Spleen (tissue), 11 donors: Measurements from ENCODE around the gene LTN1. TPM values are rescaled to one million over a fixed set of nuclear protein-coding genes. Genes with fewer than 3 reads are reported as not detected.

ENCODE experiments used
- DNase-seq: peaks from one replicate; pipeline ENCODE4 v3.0.0-alpha.2; 2020
- H3K27ac ChIP-seq, 8 donors: fragments of 200-600 bp; sonication (generic) in 7 of 8; 1 replicate in 4 of 8; 2 replicates in 4 of 8; pipeline versions ENCODE4 v1.5.0 to v1.8.0; 2016 to 2021; ENCODE audit warnings: inconsistent platforms in 4 of 8, mild to moderate bottlenecking in 4 of 8, moderate library complexity in 1 of 8
- H3K27me3 ChIP-seq, 7 donors: fragments of 200-600 bp; sonication (generic) in 6 of 7; replicated peaks in 1 of 7; 1 replicate in 4 of 7; 2 replicates in 3 of 7; pipeline versions ENCODE4 v1.5.0 to v1.8.0; 2016 to 2021; ENCODE audit warnings: inconsistent platforms in 3 of 7, mild to moderate bottlenecking in 1 of 7
- H3K36me3 ChIP-seq, 6 donors: fragments of 200-600 bp; sonication (generic) in 5 of 6; 1 replicate in 4 of 6; 2 replicates in 2 of 6; pipeline versions ENCODE4 v1.5.0 to v1.8.0; 2016 to 2021; ENCODE audit warnings: inconsistent platforms in 2 of 6
- H3K4me1 ChIP-seq, 6 donors: fragments of 200-600 bp; sonication (generic) in 5 of 6; 1 replicate in 3 of 6; 2 replicates in 3 of 6; pipeline versions ENCODE4 v1.5.0 to v1.8.0; 2016 to 2021; ENCODE audit warnings: inconsistent platforms in 3 of 6
- H3K4me3 ChIP-seq, 8 donors: fragments of 200-600 bp; sonication (generic) in 7 of 8; 1 replicate in 4 of 8; 2 replicates in 4 of 8; pipeline versions ENCODE4 v1.5.0 to v1.8.0; 2016 to 2021; ENCODE audit warnings: inconsistent platforms in 4 of 8, mild to moderate bottlenecking in 4 of 8, moderate library complexity in 2 of 8
- H3K9me3 ChIP-seq, 8 donors: fragments of 200-600 bp; sonication (generic) in 7 of 8; 1 replicate in 4 of 8; 2 replicates in 4 of 8; pipeline versions ENCODE4 v1.5.0 to v1.8.0; 2016 to 2021; ENCODE audit warnings: inconsistent platforms in 4 of 8
- POLR2A ChIP-seq, 3 donors: fragments of 450-650 bp; IDR thresholded peaks; one replicate each; pipeline ENCODE4 v1.5.1; 2017; ENCODE audit warnings: antibody characterized with exemption in 3 of 3, mild to moderate bottlenecking in 1 of 3
- POLR2AphosphoS5 ChIP-seq, 3 donors: sonication (generic); formaldehyde crosslinking; IDR thresholded peaks; one replicate each; pipeline ENCODE4 v1.5.1; 2017; ENCODE audit warnings: antibody characterized with exemption in 3 of 3
- WGBS, 5 donors: extraction: QIAGEN DNeasy Blood & Tissue Kit in 3 of 5; methylation state at CpG; one replicate each; pipeline versions ENCODE4 v1.1.5 to v1.1.7; 2013 to 2018; 5-methylcytosine and 5-hydroxymethylcytosine counted together
- intact Hi-C: fragments of 100-400 bp; cut with DNase I; formaldehyde crosslinking; loops from one replicate; pipeline ENCODE4 v1.15.0; 2023; ENCODE audit warnings: low total_unique reads
- polyA plus RNA-seq, 3 donors: library from polyadenylated mRNA; stranded (reverse); fragments of 200-250 nt; gene quantifications; one replicate each; pipeline ENCODE4 v1.2.1, GENCODE V29; 2013
- total RNA-seq, 7 donors: library from RNA; depleted of rRNA in 3 of 7; stranded (reverse); fragments of >200 nt in 3 of 7; fragmentation: NEBNext Ultra II Directional in 4 of 7; extraction: Animal tissue kit (Norgen Biotek cat#: 25700) in 4 of 7; gene quantifications; one replicate each; pipeline versions ENCODE4 v1.1.0 to v1.2.1, GENCODE V29; 2016 to 2021
- TF ChIP-seq, protein P1 (sequence below), 11 experiments: fragments of 200-600 bp in 7 of 11; fragments of 450-650 bp in 4 of 11; sonication (generic) in 4 of 11; IDR thresholded peaks in 8 of 11; conservative IDR thresholded peaks in 3 of 11; 1 replicate in 7 of 11; 2 replicates in 4 of 11; pipeline versions ENCODE4 v1.4.0 to v1.8.0; 2016 to 2021; ENCODE audit warnings: antibody characterized with exemption in 11 of 11, inconsistent platforms in 4 of 11, mild to moderate bottlenecking in 1 of 11
- donor health status: healthy with polysubstance abuse.
- donor health status: DM: no; HTN: no; CAD: no; lungs with moderate emphysema.
- donor health status: DM: no; HTN: no; CAD: no.
- donor health status: Bipolar disorder and iron deficiency.
- donor health status: healthy.
- donor health status: DM: no; HTN: no; CAD: no.
- donor health status: DM: yes; HTN: yes; CAD: no.

Gene LTN1
- total and polyA plus RNA-seq, 10 donors = 4.6 to 37.3 (median 28.7) TPM

DNA sequence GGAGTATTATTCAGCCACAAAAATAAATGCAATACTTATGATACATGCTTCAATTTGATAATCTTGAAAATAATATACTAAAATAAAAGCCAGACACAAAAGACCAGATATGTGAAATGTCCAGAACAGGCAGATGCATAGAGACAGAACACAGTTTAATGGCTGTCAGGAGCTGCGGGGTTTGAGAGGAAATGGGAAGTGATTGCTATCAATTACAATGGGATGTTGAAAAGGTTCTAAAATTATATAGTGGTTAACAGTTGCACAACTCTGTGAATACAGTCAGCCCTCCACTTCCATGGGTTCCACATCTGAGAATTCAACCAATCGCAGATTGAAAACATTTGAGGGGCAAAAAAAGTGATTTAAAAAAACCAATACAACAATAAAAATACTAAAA is 54.0 kb downstream of the LTN1 start:
- Histone ChIP-seq H3K4me1 (peaks cover 0 to 15% (median 0%) of the 10 kb centered on the region in 6 donors), H3K36me3 (peaks cover 0 to 95% (median 70%) of the 10 kb centered on the region in 6 donors), H3K9me3 (no peaks in the 10 kb centered on the region), H3K4me3 (no peak overlapping the region), H3K27me3 (no peaks in the 10 kb centered on the region), H3K27ac (no peak overlapping the region)
- no peak for TF ChIP-seq POLR2AphosphoS5 (IDR thresholded peaks at IDR 0.05)
- TF ChIP-seq, protein P1, sequence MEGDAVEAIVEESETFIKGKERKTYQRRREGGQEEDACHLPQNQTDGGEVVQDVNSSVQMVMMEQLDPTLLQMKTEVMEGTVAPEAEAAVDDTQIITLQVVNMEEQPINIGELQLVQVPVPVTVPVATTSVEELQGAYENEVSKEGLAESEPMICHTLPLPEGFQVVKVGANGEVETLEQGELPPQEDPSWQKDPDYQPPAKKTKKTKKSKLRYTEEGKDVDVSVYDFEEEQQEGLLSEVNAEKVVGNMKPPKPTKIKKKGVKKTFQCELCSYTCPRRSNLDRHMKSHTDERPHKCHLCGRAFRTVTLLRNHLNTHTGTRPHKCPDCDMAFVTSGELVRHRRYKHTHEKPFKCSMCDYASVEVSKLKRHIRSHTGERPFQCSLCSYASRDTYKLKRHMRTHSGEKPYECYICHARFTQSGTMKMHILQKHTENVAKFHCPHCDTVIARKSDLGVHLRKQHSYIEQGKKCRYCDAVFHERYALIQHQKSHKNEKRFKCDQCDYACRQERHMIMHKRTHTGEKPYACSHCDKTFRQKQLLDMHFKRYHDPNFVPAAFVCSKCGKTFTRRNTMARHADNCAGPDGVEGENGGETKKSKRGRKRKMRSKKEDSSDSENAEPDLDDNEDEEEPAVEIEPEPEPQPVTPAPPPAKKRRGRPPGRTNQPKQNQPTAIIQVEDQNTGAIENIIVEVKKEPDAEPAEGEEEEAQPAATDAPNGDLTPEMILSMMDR (IDR thresholded peaks at IDR 0.05 in 8 of 11, conservative IDR thresholded peaks at IDR 0.05 in 3 of 11) = no peak
- TF ChIP-seq POLR2A (IDR thresholded peaks at IDR 0.05) = no peak
- DNase-seq = no peak
- intact Hi-C loops = no loop called here
- WGBS, 5 donors = 35 to 71% (median 62%) methylated on average over 2 of the region's 2 CpGs

DNA sequence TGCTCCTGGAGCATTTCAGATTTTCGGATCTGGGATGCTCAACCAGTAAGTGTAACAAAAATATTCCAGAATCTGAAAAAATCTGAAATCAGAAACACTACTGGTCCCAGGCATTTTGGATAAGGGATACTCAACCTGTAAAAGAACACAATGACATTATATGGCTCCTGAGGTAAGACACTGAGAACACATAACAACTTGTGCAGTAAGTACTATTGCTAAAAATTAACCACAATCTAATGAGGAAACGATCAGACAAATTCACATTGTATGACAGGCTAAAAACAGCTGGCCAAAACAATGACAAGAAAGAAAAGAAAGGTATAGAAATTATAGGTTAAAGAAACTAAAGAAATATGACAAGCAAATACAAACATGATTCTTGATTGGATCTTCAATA is 54.9 kb downstream of the LTN1 start:
- intact Hi-C loops = no loop called here
- WGBS, 5 donors = 64 to 90% (median 80%) methylated on average over 2 of the region's 2 CpGs

DNA sequence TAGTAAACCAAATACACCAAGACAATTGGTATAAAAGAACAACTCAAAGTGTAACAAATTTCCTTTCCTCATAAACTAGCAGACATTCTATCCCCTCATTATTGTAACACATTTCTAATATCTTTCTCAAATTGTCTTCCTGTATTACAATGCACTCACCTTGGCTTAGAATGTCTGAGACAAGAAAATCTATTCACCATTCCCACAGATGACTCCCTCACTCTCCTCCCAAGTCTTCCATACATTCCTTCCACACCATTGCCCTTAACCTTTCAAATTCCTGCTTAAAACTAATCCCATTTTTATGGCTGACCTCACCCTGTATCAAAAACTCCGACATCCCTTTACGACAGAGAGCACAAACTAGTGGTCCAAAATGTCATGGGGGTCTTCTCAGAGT is 56.0 kb downstream of the LTN1 start:
- H3K36me3 ChIP-seq = peaks cover 0 to 95% (median 63%) of the 10 kb centered on the region in 6 donors

More for the DNA sequence above, 54.9 kb downstream of the LTN1 start:
- H3K27me3 ChIP-seq = no peaks in the 10 kb centered on the region
- peaks cover 0 to 95% (median 67%) of the 10 kb centered on the region in 6 donors for H3K36me3 ChIP-seq
- H3K9me3 ChIP-seq = no peaks in the 10 kb centered on the region
- DNase-seq = no peak
- no peak overlapping the region for H3K4me3 ChIP-seq
- TF ChIP-seq POLR2AphosphoS5 (IDR thresholded peaks at IDR 0.05) = no peak
- TF ChIP-seq, protein P1 (IDR thresholded peaks at IDR 0.05 in 8 of 11, conservative IDR thresholded peaks at IDR 0.05 in 3 of 11) = no peak
- TF ChIP-seq POLR2A (IDR thresholded peaks at IDR 0.05) = no peak
- H3K27ac ChIP-seq = no peak overlapping the region
- H3K4me1 ChIP-seq = peaks cover 0 to 15% (median 0%) of the 10 kb centered on the region in 6 donors

DNA sequence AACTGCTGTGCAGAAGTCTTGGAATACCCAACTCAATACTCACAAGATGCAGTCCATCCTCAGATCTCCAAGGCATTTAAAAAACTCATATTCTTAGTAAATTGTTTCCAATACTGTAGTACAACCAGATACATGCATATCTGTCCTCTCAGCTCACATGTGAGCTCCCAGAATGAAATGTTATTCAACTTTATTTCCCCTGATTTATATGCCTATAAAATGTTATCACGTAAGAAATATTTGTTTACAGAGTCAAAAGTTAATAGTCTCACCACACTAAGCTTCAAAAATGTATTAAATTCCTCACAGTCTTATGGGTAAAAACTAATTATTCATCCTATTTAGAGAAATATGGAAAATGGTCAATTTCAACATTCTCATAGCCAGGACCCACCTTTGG is 56.6 kb downstream of the LTN1 start:
- Histone ChIP-seq H3K4me1 (peaks cover 0 to 15% (median 0%) of the 10 kb centered on the region in 6 donors), H3K27me3 (no peaks in the 10 kb centered on the region), H3K36me3 (peaks cover 0 to 95% (median 59%) of the 10 kb centered on the region in 6 donors), H3K27ac (no peak overlapping the region), H3K4me3 (no peak overlapping the region), H3K9me3 (no peaks in the 10 kb centered on the region)
- WGBS, 5 donors = 94 to 100% (median 97%) methylated on average over 1 of the region's 1 CpG
- intact Hi-C loops = no loop called here
- TF ChIP-seq POLR2A (IDR thresholded peaks at IDR 0.05) (no peak), POLR2AphosphoS5 (IDR thresholded peaks at IDR 0.05) (no peak)
- TF ChIP-seq, protein P1 (IDR thresholded peaks at IDR 0.05 in 8 of 11, conservative IDR thresholded peaks at IDR 0.05 in 3 of 11) = no peak
- DNase-seq = no peak

More for the DNA sequence above, 56.0 kb downstream of the LTN1 start:
- no peaks in the 10 kb centered on the region for H3K27me3 ChIP-seq
- no peak for TF ChIP-seq POLR2A (IDR thresholded peaks at IDR 0.05)
- TF ChIP-seq POLR2AphosphoS5 (IDR thresholded peaks at IDR 0.05) = no peak
- TF ChIP-seq, protein P1 (IDR thresholded peaks at IDR 0.05 in 8 of 11, conservative IDR thresholded peaks at IDR 0.05 in 3 of 11) = no peak
- H3K27ac ChIP-seq = no peak overlapping the region
- H3K4me1 ChIP-seq = peaks cover 0 to 15% (median 0%) of the 10 kb centered on the region in 6 donors
- DNase-seq = no peak
- H3K9me3 ChIP-seq = no peaks in the 10 kb centered on the region
- 95 to 99% (median 96%) methylated on average over 2 of the region's 2 CpGs for WGBS, 5 donors
- H3K4me3 ChIP-seq = no peak overlapping the region
- intact Hi-C loops = no loop called here
